Posterior vena cava (tissue), 2 donors: ENCODE measurements around the gene LAMP1. TPM values are rescaled to one million over a fixed set of nuclear protein-coding genes. Genes with fewer than 3 reads are reported as not detected.
"Not testable (repeated sequence)": the region's sequence is repeated elsewhere in the genome, so short reads cannot be mapped to it uniquely, and the experiment has no call there.

Experiments
- DNase-seq: peaks from one replicate; pipeline ENCODE4 v3.0.0-alpha.2; 2020; ENCODE audit warnings: low spot score
- intact Hi-C, 2 donors: fragments of 100-400 bp; cut with DNase I; formaldehyde crosslinking; loops; one replicate each; pipeline versions ENCODE4 v1.14.1 to v1.14.2; 2022 to 2023
- long read RNA-seq, 2 donors: library from polyadenylated mRNA; unstranded; transcript quantifications; one replicate each; pipeline ENCODE4 v2.0.0, GENCODE V29; 2020 to 2021
- total RNA-seq, 2 donors: library from RNA; stranded (reverse); fragmentation: NEBNext Ultra II Directional; extraction: Animal tissue kit (Norgen Biotek cat#: 25700); gene quantifications; one replicate each; pipeline ENCODE4 v1.2.1, GENCODE V29; 2021
- donor health status: DM: yes; HTN: yes; CAD: no.
- donor health status: DM: yes; HTN: yes; CAD: no.

LAMP1 gene
- total RNA-seq = 100 to 1,000 TPM; 146 to 197 TPM
- long read RNA-seq, donor 1, transcript LAMP1-201 (9 exons, 2,699 nt) = major isoform, 85 of 98 reads
- long read RNA-seq, donor 1, partial matches to known transcripts = 9 of 98 reads
- long read RNA-seq, donor 1, other reads (novel, unspliced or antisense) = 4 of 98 reads
- long read RNA-seq, donor 2, partial matches to known transcripts = 2 of 7 reads
- long read RNA-seq, donor 2, other reads (novel, unspliced or antisense) = 2 of 7 reads

- intact Hi-C loops = no loop called here
- DNase-seq = peak; percentile 100
Measured at GRCh38 chr13:113296823-113297369, at the start of gene LAMP1. Gene LAMP1 (plus strand): TSS chr13:113297239. CDS start chr13:113297435, 196 bp downstream.

GRCh38 chr13:113252516-113253095 is 44.4 kb upstream of the LAMP1 start:
- DNase-seq = no peak
- intact Hi-C loops = no loop called here

- DNase-seq, intact Hi-C loops: not testable (repeated sequence)
Measured at GRCh38 chr13:113257908-113258307, 39.1 kb upstream of the LAMP1 start.

GRCh38 chr13:113258321-113259054 is 38.6 kb upstream of the LAMP1 start:
- intact Hi-C loops = no loop called here
- no peak for DNase-seq

- DNase-seq = no peak
- intact Hi-C loops = no loop called here
Measured at GRCh38 chr13:113260996-113261395, 36.0 kb upstream of the LAMP1 start.

GRCh38 chr13:113263016-113263415 is 34.0 kb upstream of the LAMP1 start:
- DNase-seq, intact Hi-C loops: not testable (repeated sequence)

GRCh38 chr13:113267642-113268405 is 29.2 kb upstream of the LAMP1 start:
- no peak for DNase-seq
- intact Hi-C loops = no loop called here

- DNase-seq = no peak
- intact Hi-C loops = loop anchor here (10.0 kb wide), 1 partner anchor 123 kb away; no protein-coding TSS in a partner anchor
Measured at GRCh38 chr13:113272031-113272430, 25.0 kb upstream of the LAMP1 start.

GRCh38 chr13:113272701-113273181 is 24.3 kb upstream of the LAMP1 start:
- intact Hi-C loops = loop anchor here (10.0 kb wide), 1 partner anchor 122 kb away; no protein-coding TSS in a partner anchor
- DNase-seq = no peak

GRCh38 chr13:113273321-113273720 is 23.7 kb upstream of the LAMP1 start:
- intact Hi-C loops = loop anchor here (10.0 kb wide), 1 partner anchor 121 kb away; no protein-coding TSS in a partner anchor

GRCh38 chr13:113273851-113274590 is 23.0 kb upstream of the LAMP1 start:
- DNase-seq = no peak
- intact Hi-C loops = loop anchor here (10.0 kb wide), 1 partner anchor 121 kb away; no protein-coding TSS in a partner anchor

More at GRCh38 chr13:113273321-113273720, 23.7 kb upstream of the LAMP1 start:
- no peak for DNase-seq

GRCh38 chr13:113274721-113275120 is 22.3 kb upstream of the LAMP1 start:
- intact Hi-C loops = loop anchor here (10.0 kb wide), 1 partner anchor 120 kb away; no protein-coding TSS in a partner anchor
- DNase-seq = no peak

GRCh38 chr13:113275387-113275786 is 21.7 kb upstream of the LAMP1 start:
- intact Hi-C loops = loop anchor here (10.0 kb wide), 1 partner anchor 119 kb away; no protein-coding TSS in a partner anchor
- DNase-seq = peak; percentile 84

GRCh38 chr13:113280126-113280525 is 16.9 kb upstream of the LAMP1 start:
- DNase-seq = no peak
- intact Hi-C loops = no loop called here

- intact Hi-C loops = no loop called here
- DNase-seq = no peak
Measured at GRCh38 chr13:113283904-113284303, 13.1 kb upstream of the LAMP1 start.

- peak; percentile 31 for DNase-seq
- intact Hi-C loops = no loop called here
Measured at GRCh38 chr13:113288880-113289279, 8.2 kb upstream of the LAMP1 start.

- intact Hi-C loops = no loop called here
Measured at GRCh38 chr13:113291129-113291528, 5.9 kb upstream of the LAMP1 start.

More at GRCh38 chr13:113291129-113291528, 5.9 kb upstream of the LAMP1 start:
- DNase-seq = no peak
